DOHH2 (cell line): ENCODE measurements around the gene SCN8A.
"Not testable (repeated sequence)": the region's sequence is repeated elsewhere in the genome, so short reads cannot be mapped to it uniquely, and the experiment has no call there.

Experiments
- H3F3A ChIP-seq: fragments of 200-600 bp; sonication (generic), shearing (Covaris generic); 2 replicates; pipeline ENCODE4 v1.6.0; 2016; ENCODE audit warnings: antibody characterized with exemption, mild to moderate bottlenecking; ENCODE audit not compliant: control insufficient read depth, insufficient read depth
- H3K27ac ChIP-seq: fragments of 200-600 bp; sonication (generic); 2 replicates; pipeline ENCODE4 v1.5.1; 2014; ENCODE audit warnings: low read depth, mild to moderate bottlenecking, low read length, moderate library complexity
- H3K27me3 ChIP-seq: fragments of 200-600 bp; sonication (generic); 2 replicates; pipeline ENCODE4 v1.6.1; 2014; ENCODE audit warnings: mild to moderate bottlenecking, low read length, mixed read lengths; ENCODE audit not compliant: control insufficient read depth
- H3K36me3 ChIP-seq: fragments of 200-600 bp; sonication (generic); 2 replicates; pipeline ENCODE4 v1.6.1; 2014; ENCODE audit warnings: mild to moderate bottlenecking, low read length, moderate library complexity, mixed read lengths; ENCODE audit not compliant: control insufficient read depth
- H3K4me1 ChIP-seq: fragments of 200-600 bp; sonication (generic); 2 replicates; pipeline ENCODE4 v1.6.1; 2014; ENCODE audit warnings: mild to moderate bottlenecking, low read length, mixed read lengths; ENCODE audit not compliant: control insufficient read depth
- H3K4me2 ChIP-seq: fragments of 200-600 bp; sonication (generic); 2 replicates; pipeline ENCODE4 v1.6.0; 2014; ENCODE audit warnings: mild to moderate bottlenecking, low read length, moderate library complexity
- H3K4me3 ChIP-seq: fragments of 200-600 bp; sonication (generic); 2 replicates; pipeline ENCODE4 v1.5.1; 2014; ENCODE audit warnings: mild to moderate bottlenecking, low read length, mixed read lengths
- H3K79me2 ChIP-seq: fragments of 200-600 bp; sonication (generic); 2 replicates; pipeline ENCODE4 v1.6.1; 2014; ENCODE audit warnings: mild to moderate bottlenecking, low read length, mixed read lengths; ENCODE audit not compliant: control insufficient read depth
- H3K9me2 ChIP-seq: fragments of 200-600 bp; sonication (generic); replicated peaks from 2 replicates; pipeline ENCODE4 v1.6.1; 2014; ENCODE audit warnings: mild to moderate bottlenecking, low read length, mixed read lengths; ENCODE audit not compliant: control insufficient read depth
- H3K9me3 ChIP-seq: fragments of 200-600 bp; sonication (generic); 2 replicates; pipeline ENCODE4 v1.6.1; 2014; ENCODE audit warnings: antibody characterized with exemption, low read length, mixed read lengths; ENCODE audit not compliant: control insufficient read depth, insufficient read depth
- H4K20me1 ChIP-seq: fragments of 200-600 bp; sonication (generic); 2 replicates; pipeline ENCODE4 v1.6.0; 2014; ENCODE audit warnings: low read depth, mild to moderate bottlenecking, antibody characterized with exemption, low read length, moderate library complexity; ENCODE audit not compliant: control insufficient read depth, insufficient read depth
- EZH2phosphoT487 ChIP-seq: fragments of 200-600 bp; sonication (generic); IDR thresholded peaks from 2 replicates; pipeline ENCODE4 v1.6.1; 2017; ENCODE audit warnings: borderline replicate concordance, mild to moderate bottlenecking, antibody characterized with exemption, low read length, moderate library complexity, mixed read lengths
- TF ChIP-seq, protein P1 (sequence below): fragments of 200-600 bp; sonication (generic); IDR thresholded peaks from one replicate; pipeline ENCODE4 v1.5.1; 2014; ENCODE audit warnings: antibody characterized with exemption, mild to moderate bottlenecking, low read depth, low read length; ENCODE audit not compliant: poor library complexity, severe bottlenecking

The SCN8A gene

DNA sequence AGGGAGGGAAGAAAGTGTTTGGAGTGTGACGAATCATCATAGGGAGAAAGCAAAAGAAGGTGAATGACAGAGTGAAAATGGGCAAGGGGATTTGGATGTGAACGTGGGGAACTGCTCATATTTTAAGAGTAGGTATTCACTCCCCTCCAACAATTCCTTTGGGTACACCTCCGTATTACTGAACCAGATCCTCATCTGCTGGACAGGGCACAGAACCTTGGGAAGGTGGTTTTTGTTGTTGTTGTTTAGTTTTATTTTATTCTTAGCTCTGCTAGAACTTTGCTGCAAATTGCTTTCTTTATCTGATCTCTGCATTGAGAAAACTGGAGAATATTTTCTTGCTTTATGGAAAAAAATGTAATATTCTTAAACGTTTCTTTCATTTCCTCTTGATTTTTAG is 7.1 kb downstream of the SCN8A start:
- Histone ChIP-seq H3K27ac (no peak overlapping the region), H3K9me3 (no peaks in the 10 kb centered on the region), H3K4me1 (no peaks in the 10 kb centered on the region), H4K20me1 (no peaks in the 10 kb centered on the region), H3K36me3 (no peaks in the 10 kb centered on the region), H3F3A (no peaks in the 10 kb centered on the region), H3K9me2 (no peaks in the 10 kb centered on the region), H3K4me2 (no peak overlapping the region), H3K79me2 (no peaks in the 10 kb centered on the region), H3K27me3 (peaks cover 58% of the 10 kb centered on the region), H3K4me3 (no peak overlapping the region)
- no peak for TF ChIP-seq EZH2phosphoT487
- TF ChIP-seq, protein P1, sequence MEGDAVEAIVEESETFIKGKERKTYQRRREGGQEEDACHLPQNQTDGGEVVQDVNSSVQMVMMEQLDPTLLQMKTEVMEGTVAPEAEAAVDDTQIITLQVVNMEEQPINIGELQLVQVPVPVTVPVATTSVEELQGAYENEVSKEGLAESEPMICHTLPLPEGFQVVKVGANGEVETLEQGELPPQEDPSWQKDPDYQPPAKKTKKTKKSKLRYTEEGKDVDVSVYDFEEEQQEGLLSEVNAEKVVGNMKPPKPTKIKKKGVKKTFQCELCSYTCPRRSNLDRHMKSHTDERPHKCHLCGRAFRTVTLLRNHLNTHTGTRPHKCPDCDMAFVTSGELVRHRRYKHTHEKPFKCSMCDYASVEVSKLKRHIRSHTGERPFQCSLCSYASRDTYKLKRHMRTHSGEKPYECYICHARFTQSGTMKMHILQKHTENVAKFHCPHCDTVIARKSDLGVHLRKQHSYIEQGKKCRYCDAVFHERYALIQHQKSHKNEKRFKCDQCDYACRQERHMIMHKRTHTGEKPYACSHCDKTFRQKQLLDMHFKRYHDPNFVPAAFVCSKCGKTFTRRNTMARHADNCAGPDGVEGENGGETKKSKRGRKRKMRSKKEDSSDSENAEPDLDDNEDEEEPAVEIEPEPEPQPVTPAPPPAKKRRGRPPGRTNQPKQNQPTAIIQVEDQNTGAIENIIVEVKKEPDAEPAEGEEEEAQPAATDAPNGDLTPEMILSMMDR: no peak

DNA sequence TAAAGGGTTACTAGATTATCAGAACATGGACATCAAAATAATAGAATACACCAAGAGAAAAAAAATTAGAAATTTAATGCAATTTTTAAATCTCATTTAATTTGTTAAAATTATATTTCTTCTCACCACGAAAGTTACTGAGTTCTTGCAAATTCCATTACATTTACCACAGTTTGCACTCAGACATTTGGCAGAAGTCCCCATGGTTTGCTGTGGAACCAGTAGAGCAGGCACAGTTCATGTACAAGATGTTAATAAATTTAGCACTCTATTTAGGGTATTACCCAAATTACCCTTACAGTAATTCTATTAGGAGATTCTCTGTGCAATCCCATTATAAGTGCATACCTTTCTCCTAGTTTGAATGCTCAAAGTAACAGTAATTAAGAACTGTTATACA is 9.7 kb downstream of the SCN8A start:
- no peaks in the 10 kb centered on the region for H3K4me1 ChIP-seq
- H3K4me3 ChIP-seq: no peak overlapping the region
- H3K27ac ChIP-seq: no peak overlapping the region
- H3K4me2 ChIP-seq: no peak overlapping the region
- no peaks in the 10 kb centered on the region for H3F3A ChIP-seq
- no peaks in the 10 kb centered on the region for H4K20me1 ChIP-seq
- TF ChIP-seq, protein P1: no peak
- TF ChIP-seq EZH2phosphoT487: no peak
- peaks cover 51% of the 10 kb centered on the region for H3K27me3 ChIP-seq
- H3K9me2 ChIP-seq: no peaks in the 10 kb centered on the region
- H3K36me3 ChIP-seq: no peaks in the 10 kb centered on the region
- H3K9me3 ChIP-seq: no peaks in the 10 kb centered on the region
- H3K79me2 ChIP-seq: no peaks in the 10 kb centered on the region

DNA sequence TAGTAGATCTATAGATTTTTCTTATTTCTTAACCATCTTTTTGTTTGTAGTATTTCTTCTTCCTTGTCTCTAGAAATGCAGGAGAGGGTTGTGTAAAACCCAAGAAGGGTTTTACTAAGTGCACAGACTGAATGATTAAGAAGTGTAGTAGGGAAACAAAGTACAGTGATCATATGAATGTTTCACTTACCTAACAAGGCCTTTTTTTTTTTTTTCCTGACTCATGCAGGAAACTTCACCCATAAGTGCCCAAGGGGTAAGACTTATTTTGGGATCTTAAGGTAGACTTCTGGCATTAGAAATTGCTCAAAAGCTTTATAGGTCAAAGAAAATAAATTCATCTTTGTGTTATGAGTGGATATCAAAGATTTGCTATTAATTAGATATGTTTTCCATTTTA is 10.2 kb downstream of the SCN8A start:
- Histone ChIP-seq H3K9me2 (no peaks in the 10 kb centered on the region), H3K36me3 (no peaks in the 10 kb centered on the region), H3K27ac (no peak overlapping the region), H3K4me1 (no peaks in the 10 kb centered on the region), H3K4me3 (no peak overlapping the region), H3K9me3 (no peaks in the 10 kb centered on the region), H3F3A (no peaks in the 10 kb centered on the region), H3K27me3 (peaks cover 45% of the 10 kb centered on the region), H3K79me2 (no peaks in the 10 kb centered on the region), H3K4me2 (no peak overlapping the region), H4K20me1 (no peaks in the 10 kb centered on the region)
- TF ChIP-seq EZH2phosphoT487: no peak
- TF ChIP-seq, protein P1: no peak

DNA sequence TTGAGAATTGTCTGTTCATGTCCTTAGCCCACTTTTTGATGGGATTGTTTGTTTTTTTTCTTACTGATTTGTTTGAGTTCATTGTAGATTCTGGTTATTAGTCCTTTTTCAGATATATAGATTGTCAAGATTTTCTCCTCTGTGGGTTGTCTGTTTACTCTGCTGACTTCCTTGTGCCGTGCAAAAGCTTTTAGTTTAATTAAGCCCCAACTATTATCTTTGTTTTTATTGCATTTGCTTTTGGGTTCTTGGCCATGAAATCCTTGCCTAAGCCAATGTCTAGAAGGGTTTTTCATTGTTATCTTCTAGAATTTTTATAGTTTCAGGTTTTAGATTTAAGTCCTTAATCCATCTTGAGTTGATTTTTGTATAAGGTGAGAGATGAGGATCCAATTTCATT is 14.9 kb downstream of the SCN8A start:
- H3F3A ChIP-seq, H3K36me3 ChIP-seq, H3K9me2 ChIP-seq, H3K4me2 ChIP-seq, H3K4me3 ChIP-seq, H3K79me2 ChIP-seq, H3K4me1 ChIP-seq, H4K20me1 ChIP-seq, H3K9me3 ChIP-seq, H3K27ac ChIP-seq: not testable (repeated sequence)
- peaks cover 15% of the 10 kb centered on the region for H3K27me3 ChIP-seq

DNA sequence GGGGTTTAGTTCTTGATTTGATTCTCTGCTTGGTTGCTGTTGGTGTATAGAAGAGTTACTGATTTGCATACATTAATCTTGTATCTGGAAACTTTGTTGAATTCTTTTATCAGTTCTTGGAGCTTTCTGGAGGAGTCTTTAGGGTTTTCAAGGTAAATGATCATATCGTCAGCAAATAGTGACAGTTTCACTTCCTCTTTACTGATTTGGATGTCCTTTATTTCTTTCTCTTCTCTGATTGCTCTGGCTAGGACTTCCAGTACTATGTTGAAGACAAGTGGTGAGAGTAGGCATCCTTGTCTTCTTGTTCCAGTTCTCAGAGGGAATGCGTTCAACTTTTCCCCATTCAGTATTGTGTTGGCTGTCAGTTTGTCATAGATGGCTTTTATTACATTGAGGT is 16.2 kb downstream of the SCN8A start:
- not testable (repeated sequence) for H3K36me3 ChIP-seq, H3K4me2 ChIP-seq, H3F3A ChIP-seq, H3K9me2 ChIP-seq, H3K4me3 ChIP-seq, H3K79me2 ChIP-seq, H3K9me3 ChIP-seq, H4K20me1 ChIP-seq, H3K27ac ChIP-seq, H3K4me1 ChIP-seq
- peaks cover 12% of the 10 kb centered on the region for H3K27me3 ChIP-seq
